DMS53 treated with DMSO at 0.1 percent for 48 hours (cell line): ENCODE results near the gene AOPEP.
"Not testable (repeated sequence)": the region's sequence is repeated elsewhere in the genome, so short reads cannot be mapped to it uniquely, and the experiment has no call there.

Source experiments
- DNase-seq: peaks from one replicate; lab custom pipeline; 2025; ENCODE audit not compliant: unreplicated experiment; lab: John Stamatoyannopoulos, UW

AOPEP gene

DNA sequence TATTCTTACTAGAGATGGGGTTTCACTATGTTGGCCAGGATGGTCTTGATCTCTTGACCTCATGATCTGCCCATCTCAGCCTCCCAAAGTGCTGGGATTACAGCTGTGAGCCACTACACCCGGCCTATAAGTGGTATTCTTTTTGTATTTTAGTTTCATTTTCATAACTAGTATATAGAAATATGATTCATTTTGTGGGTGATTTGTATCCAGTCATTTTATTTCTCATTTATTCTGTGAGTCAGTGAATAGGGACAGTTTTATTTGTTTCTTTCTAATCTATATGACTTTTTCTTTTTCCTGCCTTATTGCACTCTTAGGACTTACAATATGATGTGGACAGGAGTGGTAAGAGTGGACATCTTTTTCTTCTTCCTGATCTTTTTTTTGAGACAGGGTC lies 112.9 kb downstream of the AOPEP start:
- DNase-seq = no peak

DNA sequence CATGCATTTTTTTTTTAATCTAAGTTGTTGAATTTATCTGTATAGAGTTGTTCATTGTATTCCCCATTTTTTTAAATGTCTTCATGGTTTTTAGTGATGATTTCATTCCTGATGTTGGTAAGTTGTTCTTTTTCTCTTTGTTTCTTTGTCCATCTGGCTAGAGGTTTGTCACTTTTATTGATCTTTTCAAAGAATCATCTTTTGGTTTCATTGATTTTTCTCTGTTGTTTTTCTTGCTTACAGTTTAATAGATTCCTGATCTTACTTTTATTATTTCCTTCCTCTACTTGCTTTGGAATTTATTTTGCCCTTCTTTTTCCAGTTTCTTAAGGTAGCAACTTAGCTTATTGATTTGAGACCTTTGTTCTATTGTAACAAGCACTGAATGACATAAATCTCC lies 114.2 kb downstream of the AOPEP start:
- DNase-seq = no peak

- DNase-seq = no peak
These were observed 116.6 kb downstream of the AOPEP start for GRCh38 chr9:94843134-94843533.

- DNase-seq = no peak
These were observed 120.2 kb downstream of the AOPEP start for GRCh38 chr9:94846739-94847138.

- DNase-seq = no peak
These were observed 121.0 kb downstream of the AOPEP start for GRCh38 chr9:94847486-94847885.

- not testable (repeated sequence) for DNase-seq
These were observed 122.3 kb downstream of the AOPEP start for GRCh38 chr9:94848791-94849190.

GRCh38 chr9:94850540-94851434 lies 124.3 kb downstream of the AOPEP start:
- no peak for DNase-seq

DNA sequence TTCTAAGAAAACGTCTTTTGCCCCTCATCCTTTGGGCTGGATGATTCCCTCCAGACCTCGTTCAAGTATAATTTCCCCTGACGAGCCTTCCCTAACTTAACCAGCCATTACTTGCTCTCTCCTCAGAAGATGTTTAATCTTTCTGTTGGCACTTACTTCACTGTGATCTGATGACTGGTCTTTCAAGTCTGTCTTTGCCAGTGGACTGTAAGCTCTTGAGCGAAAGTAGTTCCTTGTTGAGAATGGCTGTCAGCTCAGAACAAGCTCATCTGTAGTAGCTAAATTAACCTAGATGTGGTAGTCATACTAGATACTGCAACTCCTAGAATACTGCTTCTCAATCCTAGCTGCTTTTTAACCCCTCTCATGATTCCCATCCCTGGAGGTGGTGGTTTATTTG lies 125.0 kb downstream of the AOPEP start:
- no peak for DNase-seq

DNA sequence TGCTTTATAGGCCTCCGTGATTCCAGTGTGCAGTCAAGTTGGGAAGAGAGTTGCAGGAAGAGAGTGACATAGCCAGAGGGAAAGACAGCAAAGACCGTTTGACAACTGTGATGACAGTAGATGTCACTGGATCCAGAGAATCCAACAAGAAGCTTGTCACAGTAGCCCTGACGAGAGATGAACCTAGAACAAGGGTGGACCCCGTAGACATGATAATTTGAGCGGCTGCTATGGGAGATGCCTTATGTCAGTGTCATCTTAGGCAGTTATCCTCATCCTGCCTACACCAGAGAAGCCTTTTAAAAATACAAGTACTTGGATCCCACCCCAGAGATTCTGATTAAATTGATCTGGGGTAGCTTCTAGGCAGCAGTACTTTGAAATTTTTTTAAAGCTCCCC lies 125.4 kb downstream of the AOPEP start:
- DNase-seq = no peak

DNA sequence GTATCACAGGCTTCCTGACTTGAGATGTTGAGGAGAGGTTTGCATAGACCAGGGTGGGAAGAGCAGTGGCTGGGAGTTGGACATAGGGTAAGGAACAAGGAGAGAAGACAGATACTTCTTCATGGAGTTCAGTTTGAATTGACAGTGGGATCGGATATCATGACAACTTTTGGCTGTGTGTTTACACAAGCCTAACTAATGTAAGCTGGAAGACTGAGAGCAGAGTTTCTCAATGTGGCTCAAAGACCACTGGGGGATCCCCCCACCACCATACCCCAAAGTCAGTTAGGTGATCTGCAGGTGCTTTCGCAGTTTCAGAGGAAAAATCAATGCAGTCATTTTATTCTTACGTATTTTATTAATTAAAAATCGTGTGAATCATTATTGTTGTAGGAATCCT lies 125.9 kb downstream of the AOPEP start:
- no peak for DNase-seq

- peak; percentile 85 for DNase-seq
These were observed 127.4 kb downstream of the AOPEP start for GRCh38 chr9:94853887-94854286.

- no peak for DNase-seq
These were observed 129.4 kb downstream of the AOPEP start for GRCh38 chr9:94855903-94856302.

DNA sequence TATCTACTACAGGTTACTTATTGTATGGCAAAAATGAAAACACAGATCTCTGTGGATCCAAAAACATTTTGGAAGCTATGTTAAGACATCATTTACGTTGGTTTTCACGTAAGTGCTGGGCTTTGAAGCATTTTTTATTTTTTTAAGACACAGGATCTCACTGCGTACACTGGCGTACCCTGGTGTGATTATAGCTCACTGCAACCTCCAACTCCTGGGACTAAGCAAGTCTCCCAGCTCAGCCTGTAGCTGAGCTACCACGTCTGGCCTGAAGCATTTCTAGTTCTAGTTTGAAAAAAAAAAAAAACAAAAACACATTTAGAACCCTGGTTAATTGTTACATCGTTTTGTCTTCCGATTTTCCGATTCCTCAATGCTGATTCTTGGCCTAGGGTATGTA lies 131.3 kb downstream of the AOPEP start:
- no peak for DNase-seq

DNA sequence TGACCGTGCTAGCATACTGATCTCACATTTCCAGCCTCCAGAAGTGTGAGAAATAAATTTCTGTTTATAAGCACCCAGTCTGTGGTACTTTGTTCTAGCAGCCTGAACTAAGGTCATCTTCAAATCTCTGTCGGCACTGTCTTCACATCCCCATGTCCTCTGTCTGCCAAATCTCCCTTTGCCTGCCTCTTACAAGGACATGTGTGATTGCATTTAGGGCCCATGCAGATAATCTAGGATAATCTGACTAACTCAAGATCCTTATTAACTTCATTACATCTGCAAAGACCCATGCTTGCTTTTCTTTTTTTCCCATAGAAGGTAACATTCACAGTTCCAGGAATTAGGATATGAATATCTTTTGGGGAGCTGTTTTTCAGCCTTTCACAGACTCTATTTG lies 132.7 kb downstream of the AOPEP start:
- no peak for DNase-seq

- no peak for DNase-seq
These were observed 133.4 kb downstream of the AOPEP start for GRCh38 chr9:94859891-94860290.

GRCh38 chr9:94860678-94861588 lies 134.4 kb downstream of the AOPEP start:
- DNase-seq = peak; percentile 59

- DNase-seq = no peak
These were observed 135.2 kb downstream of the AOPEP start for GRCh38 chr9:94861589-94862272.

GRCh38 chr9:94864196-94864595 lies 137.7 kb downstream of the AOPEP start:
- DNase-seq = no peak

DNA sequence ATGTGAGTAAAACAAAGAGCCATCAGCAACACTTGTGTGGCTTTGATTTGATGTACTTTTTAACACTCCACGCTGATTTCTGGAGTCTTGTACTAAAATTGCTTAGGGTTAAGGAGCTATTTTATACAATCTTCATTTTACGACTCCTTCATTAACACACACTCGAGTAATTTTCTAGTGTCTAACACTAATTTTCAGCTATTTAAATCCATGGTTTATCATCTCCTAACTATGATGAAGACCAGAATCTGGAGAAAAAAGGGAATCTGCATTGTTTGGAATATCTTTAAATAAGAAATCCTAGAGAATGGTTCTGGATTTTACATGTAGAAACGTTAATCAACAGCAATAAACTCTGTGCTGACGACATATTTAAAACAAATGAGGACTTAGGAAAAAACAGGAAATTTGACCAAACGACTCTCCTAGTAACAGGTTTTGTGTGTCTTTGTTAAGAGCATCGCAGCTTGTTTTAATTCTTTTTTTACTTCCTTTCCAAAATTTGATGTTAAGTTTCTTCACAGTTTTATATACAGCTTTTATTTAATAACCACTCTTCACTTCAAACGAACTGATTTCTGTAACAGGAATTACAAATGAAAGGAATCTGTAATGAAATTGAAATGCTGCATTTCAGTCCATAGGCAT lies 138.5 kb downstream of the AOPEP start:
- no peak for DNase-seq

DNA sequence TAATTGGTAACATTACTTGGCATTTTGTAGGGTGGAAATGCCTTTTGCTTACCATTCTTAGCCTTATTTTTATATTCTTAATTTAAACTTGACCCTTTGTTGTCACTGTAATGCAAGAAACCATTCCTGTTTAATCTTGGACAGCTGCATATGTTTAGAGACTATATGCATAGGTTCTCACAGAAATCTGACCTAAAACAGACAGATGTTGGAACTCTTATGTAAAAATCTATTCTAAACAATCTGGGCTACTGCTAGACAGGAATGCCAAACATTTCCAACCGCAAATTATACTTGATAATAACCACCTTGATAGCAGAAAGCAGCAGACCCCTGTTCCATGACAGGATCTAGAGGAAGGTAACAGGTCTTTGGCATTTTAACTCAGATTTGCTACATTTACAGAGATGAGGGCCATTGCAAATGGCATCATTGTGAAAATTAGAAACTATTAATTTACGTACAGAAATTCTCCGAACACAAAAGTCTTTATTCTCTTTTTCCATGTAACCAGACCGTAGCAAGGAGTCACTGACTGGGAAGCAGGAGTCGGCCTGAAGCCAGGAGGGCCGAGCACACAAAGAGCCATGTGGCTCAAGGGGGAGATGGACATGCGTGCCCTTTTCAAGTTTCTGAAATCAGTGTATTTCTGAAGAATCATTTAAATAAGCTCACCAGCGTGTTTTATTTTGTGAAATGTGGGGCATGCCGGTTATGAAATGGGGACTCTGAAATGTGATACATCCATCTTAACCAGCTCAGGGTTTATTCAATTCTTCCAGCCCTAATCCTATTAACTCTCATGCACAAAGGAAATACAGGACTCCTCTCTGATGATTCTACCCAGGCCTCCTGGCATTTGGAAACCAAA lies 139.3 kb downstream of the AOPEP start:
- DNase-seq = no peak
